Hepatocyte (in vitro differentiated cells): ENCODE results near the gene MRPL38. TPM values are rescaled to one million over a fixed set of nuclear protein-coding genes. Genes with fewer than 3 reads are reported as not detected.
A peak's percentile ranks its signal among the peaks of the same experiment; 100 is the strongest.

Experiments used
- DNase-seq: peaks from one replicate; pipeline ENCODE4 v3.0.0-alpha.2; 2016; ENCODE audit warnings: low spot score
- H2AFZ ChIP-seq: fragments of 200-600 bp; sonication (generic); 2 replicates; pipeline ENCODE4 v1.6.0; 2016; ENCODE audit warnings: antibody characterized with exemption, mild to moderate bottlenecking
- H3K27ac ChIP-seq: fragments of 200-600 bp; sonication (generic); 2 replicates; pipeline ENCODE4 v1.5.1; 2016; ENCODE audit warnings: mild to moderate bottlenecking
- H3K27me3 ChIP-seq: fragments of 200-600 bp; sonication (generic); 2 replicates; pipeline ENCODE4 v1.6.1; 2016
- H3K36me3 ChIP-seq: fragments of 200-600 bp; sonication (generic); replicated peaks from 2 replicates; pipeline ENCODE4 v1.5.1; 2016; ENCODE audit warnings: low read depth; ENCODE audit not compliant: insufficient read depth
- H3K4me1 ChIP-seq: fragments of 200-600 bp; sonication (generic); 2 replicates; pipeline ENCODE4 v1.5.1; 2016; ENCODE audit warnings: mild to moderate bottlenecking, moderate library complexity; ENCODE audit not compliant: insufficient read depth
- H3K4me2 ChIP-seq: fragments of 200-600 bp; sonication (generic); 2 replicates; pipeline ENCODE4 v1.6.0; 2016
- H3K4me3 ChIP-seq: fragments of 200-600 bp; sonication (generic); 2 replicates; pipeline ENCODE4 v1.5.1; 2016; ENCODE audit warnings: mild to moderate bottlenecking
- H3K79me2 ChIP-seq: fragments of 200-600 bp; sonication (generic); 2 replicates; pipeline ENCODE4 v1.6.0; 2017; ENCODE audit warnings: mild to moderate bottlenecking
- H3K9me2 ChIP-seq: fragments of 200-600 bp; sonication (generic); replicated peaks from 2 replicates; pipeline ENCODE4 v1.6.0; 2017; ENCODE audit warnings: mild to moderate bottlenecking; ENCODE audit not compliant: insufficient read depth
- H3K9me3 ChIP-seq: fragments of 200-600 bp; sonication (generic); 2 replicates; pipeline ENCODE4 v1.5.1; 2016; ENCODE audit warnings: low read depth, mild to moderate bottlenecking
- H4K20me1 ChIP-seq: fragments of 200-600 bp; sonication (generic); 2 replicates; pipeline ENCODE4 v1.6.0; 2016; ENCODE audit warnings: mild to moderate bottlenecking; ENCODE audit not compliant: insufficient read depth, poor library complexity, severe bottlenecking
- EZH2 ChIP-seq: fragments of 200-600 bp; sonication (generic); IDR thresholded peaks from 2 replicates; pipeline ENCODE4 v1.6.1; 2016; ENCODE audit warnings: antibody characterized with exemption, mild to moderate bottlenecking, borderline replicate concordance
- EZH2phosphoT487 ChIP-seq: fragments of 200-600 bp; sonication (generic); IDR thresholded peaks from one replicate; pipeline ENCODE4 v1.6.1; 2018; ENCODE audit warnings: antibody characterized with exemption, mild to moderate bottlenecking, low read depth, moderate library complexity; ENCODE audit not compliant: unreplicated experiment, severe bottlenecking
- WGBS: methylation state at CpG from one replicate; pipeline ENCODE4 v1.1.6; 2016; ENCODE audit warnings: low lambda C conversion rate; ENCODE audit errors: missing lambda C conversion rate; 5-methylcytosine and 5-hydroxymethylcytosine counted together
- polyA plus RNA-seq: library from polyadenylated mRNA; unstranded; fragments of >200 nt; fragmentation: Nextera tagmentation; extraction: Ambion mirVana; gene quantifications from 2 replicates; pipeline ENCODE4 v1.2.1, GENCODE V29; 2016
- total RNA-seq: library from RNA; depleted of rRNA; stranded (reverse); fragments of >200 nt; gene quantifications from 2 replicates; pipeline ENCODE4 v1.2.3, GENCODE V29; 2014
- TF ChIP-seq, protein P1 (sequence below): fragments of 200-600 bp; sonication (generic); IDR thresholded peaks from 2 replicates; pipeline ENCODE4 v1.5.1; 2016; ENCODE audit warnings: antibody characterized with exemption, mild to moderate bottlenecking; ENCODE audit not compliant: poor library complexity

The MRPL38 gene
- total and polyA plus RNA-seq, 2 experiments from 2014 or later: 50.2 to 124 TPM

DNA sequence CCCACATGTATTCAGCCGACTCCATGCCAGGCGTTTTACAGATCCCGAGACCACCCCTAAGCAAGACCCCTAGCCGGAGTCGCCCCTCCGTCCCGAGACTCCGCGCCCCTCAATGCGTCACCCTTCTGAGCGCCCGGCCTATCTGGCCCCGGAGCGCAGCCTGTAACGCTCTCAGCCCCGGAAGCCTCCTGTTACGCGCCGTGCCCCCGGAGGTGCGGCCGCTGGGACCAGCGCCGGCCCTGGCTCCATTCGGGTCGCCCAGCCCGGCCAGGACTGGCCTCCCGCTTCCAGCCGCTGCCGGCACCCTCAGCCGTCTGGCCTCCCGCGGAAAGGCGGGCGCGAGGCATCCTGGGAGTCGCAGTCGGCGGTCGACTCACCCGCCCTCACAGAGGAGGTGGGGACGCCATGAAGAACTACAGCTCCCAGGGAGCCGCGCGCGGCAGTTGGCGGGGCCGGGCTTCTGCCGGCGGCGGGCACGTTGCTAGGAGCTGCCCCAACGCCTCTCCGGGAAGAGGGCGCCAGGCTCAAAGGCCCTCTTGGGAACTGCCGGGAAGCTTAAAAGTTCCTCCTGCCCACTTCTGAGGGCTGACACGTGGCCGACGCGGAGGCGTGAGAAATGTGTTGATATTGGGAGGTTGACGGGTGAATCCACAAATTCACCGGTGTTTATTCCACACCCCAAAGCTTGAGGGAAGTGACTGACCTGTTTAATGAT is 36.2 kb upstream of the MRPL38 start, which contains the start of gene FBF1:
Gene FBF1, minus strand, starts transcription at position 316 of the 715 bp plus-strand sequence. CDS start 2,893 bp downstream, outside the sequence.
- H3K27ac ChIP-seq: peak within 1 kb of the TSS; percentile 55
- H3K4me1 ChIP-seq: no peaks in the 10 kb centered on the region
- H3K9me3 ChIP-seq: no peaks in the 10 kb centered on the region
- peak; percentile 97 for DNase-seq
- H3K9me2 ChIP-seq: no peaks in the 10 kb centered on the region
- H3K27me3 ChIP-seq: no peaks in the 10 kb centered on the region
- TF ChIP-seq EZH2: no peak
- TF ChIP-seq EZH2phosphoT487: no peak
- TF ChIP-seq, protein P1, sequence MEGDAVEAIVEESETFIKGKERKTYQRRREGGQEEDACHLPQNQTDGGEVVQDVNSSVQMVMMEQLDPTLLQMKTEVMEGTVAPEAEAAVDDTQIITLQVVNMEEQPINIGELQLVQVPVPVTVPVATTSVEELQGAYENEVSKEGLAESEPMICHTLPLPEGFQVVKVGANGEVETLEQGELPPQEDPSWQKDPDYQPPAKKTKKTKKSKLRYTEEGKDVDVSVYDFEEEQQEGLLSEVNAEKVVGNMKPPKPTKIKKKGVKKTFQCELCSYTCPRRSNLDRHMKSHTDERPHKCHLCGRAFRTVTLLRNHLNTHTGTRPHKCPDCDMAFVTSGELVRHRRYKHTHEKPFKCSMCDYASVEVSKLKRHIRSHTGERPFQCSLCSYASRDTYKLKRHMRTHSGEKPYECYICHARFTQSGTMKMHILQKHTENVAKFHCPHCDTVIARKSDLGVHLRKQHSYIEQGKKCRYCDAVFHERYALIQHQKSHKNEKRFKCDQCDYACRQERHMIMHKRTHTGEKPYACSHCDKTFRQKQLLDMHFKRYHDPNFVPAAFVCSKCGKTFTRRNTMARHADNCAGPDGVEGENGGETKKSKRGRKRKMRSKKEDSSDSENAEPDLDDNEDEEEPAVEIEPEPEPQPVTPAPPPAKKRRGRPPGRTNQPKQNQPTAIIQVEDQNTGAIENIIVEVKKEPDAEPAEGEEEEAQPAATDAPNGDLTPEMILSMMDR: no peak
- H4K20me1 ChIP-seq: no peaks in the 10 kb centered on the region
- peak within 1 kb of the TSS; percentile 89 for H2AFZ ChIP-seq
- WGBS: 2% methylated on average over 52 of the region's 63 CpGs
- H3K4me3 ChIP-seq: peak within 1 kb of the TSS; percentile 93
- no peaks in the 10 kb centered on the region for H3K36me3 ChIP-seq
- no peaks in the 10 kb centered on the region for H3K79me2 ChIP-seq
- peak within 1 kb of the TSS; percentile 90 for H3K4me2 ChIP-seq

DNA sequence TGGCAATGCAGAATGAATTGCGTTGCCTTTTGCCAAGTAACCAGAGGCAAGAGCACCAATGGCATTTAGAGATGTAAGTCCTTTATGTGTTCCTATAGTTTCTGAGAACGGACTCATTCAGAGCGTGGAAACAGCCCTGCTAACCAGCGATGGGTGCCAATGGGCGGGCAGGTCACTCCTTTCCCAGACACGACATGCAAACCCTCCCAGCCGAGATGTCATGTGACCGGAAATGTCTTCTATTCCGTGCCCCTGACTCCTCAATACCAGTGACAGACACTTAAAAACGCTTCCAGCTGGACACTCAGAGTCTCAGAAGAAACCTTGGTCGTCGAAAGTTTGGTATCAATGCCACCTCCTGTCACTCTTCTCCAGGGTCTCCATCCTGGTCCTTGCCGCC is 33.0 kb upstream of the MRPL38 start:
- Histone ChIP-seq H3K79me2 (no peaks in the 10 kb centered on the region), H3K4me3 (no peak overlapping the region), H3K4me1 (no peaks in the 10 kb centered on the region), H3K27ac (no peak overlapping the region), H4K20me1 (no peaks in the 10 kb centered on the region), H2AFZ (no peak overlapping the region), H3K9me3 (no peaks in the 10 kb centered on the region), H3K27me3 (no peaks in the 10 kb centered on the region), H3K4me2 (no peak overlapping the region), H3K9me2 (no peaks in the 10 kb centered on the region), H3K36me3 (no peaks in the 10 kb centered on the region)
- DNase-seq: no peak
- WGBS: 85% methylated on average over 13 of the region's 13 CpGs
- no peak for TF ChIP-seq EZH2
- TF ChIP-seq EZH2phosphoT487: no peak
- TF ChIP-seq, protein P1: no peak

DNA sequence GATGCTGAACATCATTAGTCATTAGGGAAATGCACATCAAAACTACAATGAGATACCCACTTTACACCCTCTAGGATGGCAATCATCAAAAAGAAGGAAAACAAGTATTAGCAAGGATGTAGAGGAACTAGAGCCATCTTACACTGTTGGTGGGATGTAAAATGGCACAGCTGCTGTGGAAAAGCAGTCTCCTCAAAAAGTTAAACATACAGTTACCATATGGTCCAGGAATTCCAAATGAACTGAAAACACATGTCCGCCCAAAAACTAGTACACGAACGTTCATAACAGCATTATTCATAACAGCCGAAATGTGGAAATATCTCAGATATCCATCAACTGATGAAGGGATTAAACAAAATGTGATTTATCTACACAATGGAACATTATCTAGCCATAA is 29.1 kb upstream of the MRPL38 start:
- no peak overlapping the region for H2AFZ ChIP-seq
- H4K20me1 ChIP-seq: no peaks in the 10 kb centered on the region
- H3K4me3 ChIP-seq: no peak overlapping the region
- H3K27me3 ChIP-seq: no peaks in the 10 kb centered on the region
- no peaks in the 10 kb centered on the region for H3K36me3 ChIP-seq
- 73% methylated on average over 4 of the region's 4 CpGs for WGBS
- DNase-seq: no peak
- no peaks in the 10 kb centered on the region for H3K9me2 ChIP-seq
- TF ChIP-seq, protein P1: no peak
- TF ChIP-seq EZH2phosphoT487 (no peak), EZH2 (no peak)
- no peak overlapping the region for H3K4me2 ChIP-seq
- H3K9me3 ChIP-seq: no peaks in the 10 kb centered on the region
- no peaks in the 10 kb centered on the region for H3K79me2 ChIP-seq
- no peaks in the 10 kb centered on the region for H3K4me1 ChIP-seq
- no peak overlapping the region for H3K27ac ChIP-seq
